ENCODE results near the gene TOM1L2.

Gene TOM1L2

DNA sequence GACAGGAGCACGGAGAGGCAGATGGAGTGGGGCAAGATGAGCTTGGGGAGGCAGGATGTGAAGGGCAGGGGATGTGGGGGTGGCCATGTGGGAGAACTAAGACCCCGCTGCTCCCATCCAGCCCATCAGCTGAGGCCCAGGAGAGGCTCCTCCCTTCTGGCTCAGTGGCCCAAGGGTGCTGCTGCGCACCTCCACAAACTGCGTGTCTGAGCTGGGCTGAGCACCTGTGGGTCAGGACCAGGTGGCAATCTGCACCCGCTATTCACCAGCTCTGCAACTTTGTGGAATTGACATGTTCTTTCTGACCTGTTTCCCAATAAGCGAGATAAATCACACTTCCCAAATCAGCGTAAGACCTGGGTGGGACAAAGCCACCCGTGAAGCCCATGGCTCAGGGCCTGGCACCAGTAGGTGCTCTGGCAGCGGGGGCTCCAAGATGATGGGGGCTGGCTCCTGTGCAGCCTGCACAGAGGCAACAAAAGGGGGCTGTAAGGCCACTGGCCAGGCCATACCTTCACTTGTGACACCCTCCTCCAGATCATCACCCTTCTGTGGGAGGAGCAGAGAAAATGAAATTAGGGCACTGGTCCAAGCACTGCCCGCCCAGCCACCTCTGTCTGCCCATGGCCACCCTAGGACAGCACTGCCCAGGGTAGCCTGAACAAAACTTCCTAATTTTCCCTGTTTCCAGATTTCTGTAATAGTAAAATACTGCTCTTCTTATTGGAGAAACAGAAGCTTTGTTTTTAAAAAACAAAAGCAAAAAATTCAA lies 123.7 kb downstream of the TOM1L2 start:
- no peak for DNase-seq (ENCODE audit: low read depth)

DNA sequence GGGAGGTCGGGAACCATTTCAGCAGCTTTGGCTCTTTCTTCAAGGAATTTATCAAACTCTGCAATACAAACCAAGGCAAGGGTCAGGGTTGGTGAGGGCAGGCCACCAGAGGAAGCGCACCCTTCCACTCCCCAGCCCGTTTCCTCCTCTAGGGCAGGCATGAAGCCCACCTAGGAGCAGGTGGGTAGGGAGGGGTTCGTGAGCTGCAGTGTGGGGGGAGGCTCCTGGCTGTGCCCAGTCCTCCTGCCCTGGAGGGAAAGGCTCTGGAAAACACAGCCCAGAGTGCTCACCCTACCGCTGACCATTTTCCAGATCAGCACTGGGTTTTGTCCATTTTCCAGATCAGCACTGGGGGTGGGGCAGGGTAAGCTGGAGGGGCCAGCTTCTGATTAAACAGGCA lies 124.5 kb downstream of the TOM1L2 start:
- DNase-seq (ENCODE audit: low read depth) = no peak

DNA sequence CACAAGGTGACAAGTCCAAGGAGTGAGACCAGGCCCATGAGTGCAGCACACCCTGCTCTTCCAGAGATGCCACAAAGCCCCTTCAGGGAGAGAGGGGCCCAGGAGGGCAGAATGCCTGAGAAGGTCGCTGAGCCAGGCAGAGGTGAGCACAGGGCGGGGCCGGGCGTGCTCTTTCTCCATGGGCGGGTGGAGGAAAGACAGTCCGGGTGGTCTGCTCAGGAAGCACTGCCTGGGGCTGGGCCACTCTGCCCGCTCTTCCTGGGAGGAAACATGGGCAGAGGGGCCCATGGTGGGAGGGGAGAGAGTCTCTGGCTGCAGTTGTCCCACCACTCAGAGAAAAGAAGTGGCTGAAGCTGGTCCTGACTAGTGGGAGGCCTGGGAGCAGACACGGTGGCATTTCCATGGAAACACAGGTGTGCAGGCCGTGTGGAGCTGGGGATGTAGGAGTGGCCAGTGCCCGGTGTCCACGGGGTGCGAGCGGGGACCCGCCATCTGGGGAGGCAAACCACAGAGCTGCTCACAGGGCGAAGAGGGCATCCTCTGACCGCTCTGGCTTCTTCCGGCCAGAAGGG lies 125.0 kb downstream of the TOM1L2 start:
- DNase-seq (ENCODE audit: low read depth) = no peak

GRCh38 chr17:17846645-17847044 lies 125.6 kb downstream of the TOM1L2 start:
- no peak for DNase-seq (ENCODE audit: low read depth)

- DNase-seq (ENCODE audit: low read depth) = no peak
Measured at GRCh38 chr17:17846003-17846402, 126.2 kb downstream of the TOM1L2 start.

GRCh38 chr17:17845046-17845775 lies 127.0 kb downstream of the TOM1L2 start:
- no peak for DNase-seq (ENCODE audit: low read depth)

DNA sequence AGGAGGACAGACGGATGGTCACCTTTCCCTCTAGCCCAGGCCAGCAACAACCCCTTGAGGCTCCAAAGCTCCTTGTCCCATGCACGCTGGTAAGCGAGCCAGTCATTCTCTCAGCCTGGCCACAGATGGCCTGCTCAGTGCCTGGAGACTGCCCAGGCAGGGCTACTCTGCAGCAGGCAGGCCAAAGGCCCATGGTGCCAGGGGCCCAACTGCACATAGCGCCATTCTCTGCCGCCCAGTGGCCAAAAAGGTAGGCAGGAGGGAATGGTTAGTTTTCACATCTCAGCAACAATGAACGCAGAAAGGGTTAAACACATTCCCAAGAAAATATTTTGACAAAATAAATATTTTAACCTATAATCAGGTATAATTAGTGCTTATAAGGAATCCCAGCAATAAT lies 127.7 kb downstream of the TOM1L2 start:
- no peak for DNase-seq (ENCODE audit: low read depth)

DNA sequence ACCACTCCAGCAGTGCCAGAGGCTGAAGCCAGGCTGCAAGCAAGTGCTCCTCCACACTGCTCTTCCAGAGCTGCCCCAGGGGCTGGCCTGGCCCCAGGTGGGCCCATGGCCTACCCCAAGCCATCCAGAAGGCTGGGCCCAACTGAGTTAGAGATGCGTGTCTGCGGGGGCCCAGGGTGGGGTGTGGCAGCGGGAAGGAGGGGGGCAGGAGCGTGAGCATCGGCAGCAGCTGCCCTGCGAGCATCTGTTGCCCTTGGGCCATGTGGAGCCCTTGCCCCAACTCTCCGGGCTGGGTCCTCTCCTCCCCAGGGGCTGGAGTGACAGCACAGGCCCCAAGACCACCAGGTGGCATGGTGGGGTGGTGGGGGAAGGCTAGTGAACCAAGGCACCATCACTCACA lies 128.1 kb downstream of the TOM1L2 start:
- no peak for DNase-seq (ENCODE audit: low read depth)

DNA sequence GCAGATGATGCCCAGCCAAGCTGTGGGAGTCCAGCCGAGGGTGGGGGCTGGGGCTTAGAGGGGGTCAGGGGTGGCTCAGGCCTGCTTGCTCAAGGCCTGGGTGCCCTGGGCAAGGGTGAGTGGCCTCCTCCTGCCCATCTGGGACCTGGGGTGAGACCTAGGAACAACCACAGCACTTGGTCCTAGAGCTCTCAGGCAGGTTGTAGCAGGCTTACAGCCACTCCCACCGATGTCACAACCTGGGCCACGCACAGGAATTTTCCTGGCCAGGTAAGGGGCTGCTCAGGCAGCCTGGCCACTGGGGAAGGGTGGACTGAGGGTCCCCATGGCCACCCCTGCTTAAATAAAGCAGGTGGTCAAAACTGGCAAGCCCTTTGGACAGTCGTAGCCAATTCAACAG lies 129.1 kb downstream of the TOM1L2 start:
- no peak for DNase-seq (ENCODE audit: low read depth)

GRCh38 chr17:17842111-17842876 lies 129.9 kb downstream of the TOM1L2 start:
- DNase-seq (ENCODE audit: low read depth) = no peak

- no peak for DNase-seq (ENCODE audit: low read depth)
Measured at GRCh38 chr17:17841601-17842025, 130.6 kb downstream of the TOM1L2 start.

- DNase-seq (ENCODE audit: low read depth) = no peak
Measured at GRCh38 chr17:17840751-17841591, 131.2 kb downstream of the TOM1L2 start.

DNA sequence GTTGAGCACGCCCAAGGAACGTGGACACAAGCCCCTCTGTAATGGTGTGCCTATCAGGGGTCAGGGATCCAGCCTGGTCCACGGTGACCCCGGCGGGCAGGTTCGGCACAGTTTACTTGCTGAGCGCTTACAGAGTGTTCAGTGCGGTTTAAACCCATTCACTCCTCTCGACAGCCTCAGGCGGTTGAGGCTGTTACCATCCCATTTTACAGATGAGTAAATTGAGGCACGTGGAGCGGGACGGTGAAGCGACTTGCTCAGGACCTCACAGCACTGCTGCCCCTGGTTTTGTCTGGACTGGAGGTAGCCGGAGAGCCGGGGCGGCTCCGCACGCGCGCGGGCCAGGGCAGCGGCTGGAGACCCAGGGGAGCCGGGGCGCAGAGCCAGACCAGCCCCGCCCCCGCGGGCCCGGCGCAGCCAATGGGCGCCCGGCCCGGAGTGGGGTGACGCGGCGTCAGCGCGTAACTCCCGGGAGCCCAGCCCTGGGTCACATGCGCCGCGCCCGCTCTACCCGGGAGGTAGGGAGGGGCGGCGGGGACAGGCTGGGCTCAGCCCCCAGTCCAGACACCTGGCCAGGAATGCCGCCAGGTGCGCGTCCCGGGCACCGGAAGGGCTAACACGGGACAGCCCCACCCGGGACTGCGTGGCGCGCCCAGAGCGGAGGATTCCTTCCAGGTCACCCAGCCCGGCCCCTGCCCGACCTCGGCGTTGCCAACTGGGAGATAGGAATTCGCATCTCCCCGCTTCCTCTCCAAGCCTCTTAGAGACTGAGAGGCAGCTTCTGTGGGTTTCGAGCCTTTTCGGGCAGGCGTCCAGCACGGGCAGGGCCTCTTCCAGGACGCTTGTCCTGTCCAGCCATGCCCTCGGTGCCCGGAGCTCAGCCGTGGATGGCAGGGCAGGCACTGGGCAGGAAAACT lies 132.2 kb downstream of the TOM1L2 start:
- peak; percentile 95 for DNase-seq (ENCODE audit: low read depth)

DNA sequence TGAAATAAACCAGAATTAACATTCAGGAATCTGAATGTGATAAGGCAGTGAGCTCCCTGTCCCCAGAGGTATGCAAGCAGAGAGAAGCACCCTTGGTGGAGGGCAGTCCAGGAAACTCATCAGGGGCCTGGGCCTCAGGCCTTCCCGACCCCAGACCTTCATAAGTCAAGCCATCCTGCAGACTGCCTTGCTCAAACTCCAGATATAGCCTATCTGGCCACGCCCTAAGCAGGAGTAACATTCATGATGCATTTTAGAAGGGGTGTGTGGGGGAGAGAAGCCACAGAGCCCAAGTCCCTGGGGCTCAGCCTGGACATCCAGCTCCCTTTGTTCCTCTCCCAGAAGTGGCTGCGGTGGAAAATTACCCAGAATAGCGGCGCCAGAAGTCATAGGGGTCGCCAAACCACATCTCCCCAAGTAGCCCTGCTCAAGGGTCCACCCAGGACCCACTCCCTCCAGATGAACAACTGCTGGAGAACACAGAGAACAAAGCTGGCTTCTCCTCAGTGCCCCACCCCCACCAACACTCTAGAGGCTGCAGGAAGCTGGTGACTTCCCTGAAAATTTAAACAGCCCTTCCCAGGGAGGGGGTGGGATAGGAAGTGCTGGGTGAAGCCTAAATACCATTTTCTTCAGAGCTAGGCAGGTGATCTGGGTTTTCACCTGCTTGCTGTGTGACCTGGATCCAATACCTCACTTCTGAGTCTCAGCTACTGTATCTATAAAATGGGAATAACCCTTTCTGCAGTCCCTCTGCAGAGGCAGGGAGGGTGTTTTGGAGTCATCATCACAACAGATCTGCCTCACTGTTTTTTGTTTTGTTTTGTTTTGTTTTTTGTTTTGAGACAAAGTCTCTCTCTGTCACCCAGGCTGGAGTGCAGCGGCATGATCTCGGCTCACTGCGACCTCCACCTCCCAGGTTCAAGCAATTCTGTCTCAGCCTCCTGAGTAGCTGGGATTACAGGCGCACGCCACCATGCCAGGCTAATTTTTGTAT lies 133.9 kb downstream of the TOM1L2 start:
- no peak for DNase-seq (ENCODE audit: low read depth)

DNA sequence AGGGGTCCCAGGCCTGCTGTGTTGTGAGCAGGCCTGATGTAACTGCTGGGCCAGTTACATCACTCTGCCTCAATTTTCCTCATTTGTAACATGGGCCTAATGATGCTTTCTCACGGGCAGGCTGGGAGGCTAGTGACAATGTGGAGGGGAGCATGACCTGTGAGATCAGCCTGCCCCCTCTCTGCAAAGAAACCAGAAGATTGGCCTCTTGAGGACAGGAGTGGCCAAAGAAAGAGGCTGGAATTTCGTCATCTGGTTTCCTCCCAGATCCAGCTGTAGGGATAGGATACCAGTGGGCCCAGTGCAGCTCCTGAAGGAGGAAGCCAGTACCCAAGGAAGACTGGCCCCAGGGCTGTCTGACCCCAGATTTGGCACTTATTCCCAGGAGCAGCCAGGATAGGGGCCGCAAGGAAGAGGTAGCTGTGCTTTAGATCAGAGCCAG lies 134.8 kb downstream of the TOM1L2 start:
- no peak for DNase-seq (ENCODE audit: low read depth)

- no peak for DNase-seq (ENCODE audit: low read depth)
Measured at GRCh38 chr17:17836818-17837379, 135.3 kb downstream of the TOM1L2 start, which contains the start of gene SREBF1. TSS of gene SREBF1 (minus strand) at chr17:17836986. CDS start at chr17:17836817, 169 bp downstream.

GRCh38 chr17:17836250-17836817 lies 135.9 kb downstream of the TOM1L2 start:
- DNase-seq (ENCODE audit: low read depth) = peak; percentile 96
